Activated naive CD4-positive, alpha-beta T cell treated with anti-CD3 and anti-CD28 coated beads, Interleukin-2, amount 50 U/mL, for 72 hours (primary cell): ENCODE results near the gene MIPEP. TPM values are rescaled to one million over a fixed set of nuclear protein-coding genes. Genes with fewer than 3 reads are reported as not detected.

Experiments
- ATAC-seq, 2 donors: fragments of 150-1000 bp; cut with Tn5 transposase; 2 replicates each; pipeline ENCODE4 v1.10.0; 2021; ENCODE audit warnings: mild to moderate bottlenecking in 2 of 2, moderate library complexity in 2 of 2
- DNase-seq, 2 donors: peaks; one replicate each; pipeline ENCODE4 v3.0.0; 2021 to 2022; ENCODE audit warnings: low spot score in 2 of 2
- H3K27ac Mint-ChIP-seq, 2 donors: one replicate each; pipeline ENCODE4 v1.8.0; 2022; ENCODE audit warnings: mild to moderate bottlenecking in 2 of 2, mixed read lengths in 2 of 2
- H3K36me3 Mint-ChIP-seq, 2 donors: one replicate each; pipeline ENCODE4 v1.8.0; 2022; ENCODE audit warnings: mixed read lengths in 2 of 2
- H3K9me3 Mint-ChIP-seq, 2 donors: one replicate each; pipeline ENCODE4 v1.8.0; 2022; ENCODE audit warnings: mixed read lengths in 2 of 2
- total RNA-seq, 2 donors: library from RNA; stranded (reverse); gene quantifications; one replicate each; pipeline ENCODE4 v1.2.3, GENCODE V29; 2022

The MIPEP gene
- total RNA-seq, 2 donors from 2014 or later: 4.2 to 17.1 TPM

GRCh38 chr13:23844132-23844531 is 45.1 kb downstream of the MIPEP start:
- H3K9me3 Mint-ChIP-seq: no peaks in the 10 kb centered on the region
- ATAC-seq: no peak
- DNase-seq: no peak

GRCh38 chr13:23843436-23843835 is 45.8 kb downstream of the MIPEP start:
- ATAC-seq: no peak
- H3K9me3 Mint-ChIP-seq: no peaks in the 10 kb centered on the region
- H3K27ac Mint-ChIP-seq: no peak overlapping the region
- DNase-seq: no peak
- H3K36me3 Mint-ChIP-seq: no peaks in the 10 kb centered on the region

More at GRCh38 chr13:23844132-23844531, 45.1 kb downstream of the MIPEP start:
- H3K27ac Mint-ChIP-seq: no peak overlapping the region
- no peaks in the 10 kb centered on the region for H3K36me3 Mint-ChIP-seq

- no peak for ATAC-seq
- no peak overlapping the region for H3K27ac Mint-ChIP-seq
- DNase-seq: no peak
- H3K36me3 Mint-ChIP-seq: no peaks in the 10 kb centered on the region
- no peaks in the 10 kb centered on the region for H3K9me3 Mint-ChIP-seq
Observed at GRCh38 chr13:23842406-23842805, 46.8 kb downstream of the MIPEP start.

GRCh38 chr13:23833733-23834611 is 55.2 kb downstream of the MIPEP start:
- Mint-ChIP-seq H3K36me3 (no peaks in the 10 kb centered on the region), H3K9me3 (no peaks in the 10 kb centered on the region), H3K27ac (peak overlapping the region in 1 of 2 donors; percentile 40)
- DNase-seq: no peak
- no peak for ATAC-seq

- no peak for DNase-seq
- ATAC-seq: no peak
- Mint-ChIP-seq H3K27ac (no peak overlapping the region), H3K36me3 (peaks cover 14 to 15% of the 10 kb centered on the region in 2 donors), H3K9me3 (no peaks in the 10 kb centered on the region)
Observed at GRCh38 chr13:23828866-23829265, 60.3 kb downstream of the MIPEP start.

GRCh38 chr13:23828086-23828485 is 61.1 kb downstream of the MIPEP start:
- no peaks in the 10 kb centered on the region for H3K9me3 Mint-ChIP-seq
- DNase-seq (no peak), ATAC-seq (no peak)
- H3K27ac Mint-ChIP-seq: no peak overlapping the region
- H3K36me3 Mint-ChIP-seq: peaks cover 14 to 15% of the 10 kb centered on the region in 2 donors

GRCh38 chr13:23825179-23825578 is 64.0 kb downstream of the MIPEP start:
- ATAC-seq (no peak), DNase-seq (no peak)
- Mint-ChIP-seq H3K27ac (no peak overlapping the region), H3K36me3 (peaks cover 14 to 19% of the 10 kb centered on the region in 2 donors), H3K9me3 (no peaks in the 10 kb centered on the region)

GRCh38 chr13:23824371-23824770 is 64.8 kb downstream of the MIPEP start:
- no peak for DNase-seq
- Mint-ChIP-seq H3K27ac (no peak overlapping the region), H3K36me3 (peaks cover 14 to 19% of the 10 kb centered on the region in 2 donors), H3K9me3 (no peaks in the 10 kb centered on the region)
- ATAC-seq: no peak

GRCh38 chr13:23822252-23822824 is 66.9 kb downstream of the MIPEP start:
- H3K9me3 Mint-ChIP-seq: no peaks in the 10 kb centered on the region
- no peak overlapping the region for H3K27ac Mint-ChIP-seq
- DNase-seq: no peak
- H3K36me3 Mint-ChIP-seq: peaks cover 17 to 19% of the 10 kb centered on the region in 2 donors
- no peak for ATAC-seq

GRCh38 chr13:23820530-23820929 is 68.7 kb downstream of the MIPEP start:
- peaks cover 15 to 16% of the 10 kb centered on the region in 2 donors for H3K36me3 Mint-ChIP-seq
- no peak for ATAC-seq
- no peak overlapping the region for H3K27ac Mint-ChIP-seq
- DNase-seq: no peak
- no peaks in the 10 kb centered on the region for H3K9me3 Mint-ChIP-seq

GRCh38 chr13:23817830-23818229 is 71.4 kb downstream of the MIPEP start:
- no peaks in the 10 kb centered on the region for H3K9me3 Mint-ChIP-seq
- no peak for DNase-seq
- peaks cover 3 to 4% of the 10 kb centered on the region in 2 donors for H3K36me3 Mint-ChIP-seq
- ATAC-seq: no peak
- no peak overlapping the region for H3K27ac Mint-ChIP-seq

- Mint-ChIP-seq H3K27ac (no peak overlapping the region), H3K36me3 (peaks cover 0 to 4% of the 10 kb centered on the region in 2 donors), H3K9me3 (no peaks in the 10 kb centered on the region)
- ATAC-seq (no peak), DNase-seq (no peak)
Observed at GRCh38 chr13:23817136-23817535, 72.1 kb downstream of the MIPEP start.

- Mint-ChIP-seq H3K9me3 (no peaks in the 10 kb centered on the region), H3K36me3 (peaks cover 0 to 4% of the 10 kb centered on the region in 2 donors), H3K27ac (no peak overlapping the region)
- DNase-seq (no peak), ATAC-seq (no peak)
Observed at GRCh38 chr13:23813635-23814034, 75.6 kb downstream of the MIPEP start.

GRCh38 chr13:23811366-23812062 is 77.7 kb downstream of the MIPEP start:
- DNase-seq (no peak), ATAC-seq (no peak)
- Mint-ChIP-seq H3K27ac (no peak overlapping the region), H3K36me3 (no peaks in the 10 kb centered on the region), H3K9me3 (no peaks in the 10 kb centered on the region)

GRCh38 chr13:23810685-23811240 is 78.4 kb downstream of the MIPEP start:
- H3K36me3 Mint-ChIP-seq: no peaks in the 10 kb centered on the region
- DNase-seq (no peak), ATAC-seq (no peak)
- no peak overlapping the region for H3K27ac Mint-ChIP-seq
- no peaks in the 10 kb centered on the region for H3K9me3 Mint-ChIP-seq

- Mint-ChIP-seq H3K36me3 (peaks cover 0 to 4% of the 10 kb centered on the region in 2 donors), H3K9me3 (no peaks in the 10 kb centered on the region), H3K27ac (no peak overlapping the region)
- ATAC-seq: no peak
- no peak for DNase-seq
Observed at GRCh38 chr13:23808803-23809202, 80.4 kb downstream of the MIPEP start.
